NCI-H1436 treated with DMSO at 0.1 percent for 48 hours (cell line): Measurements from ENCODE around the gene TRIM23.
A peak's percentile ranks its signal among the peaks of the same experiment; 100 is the strongest.

Source experiments
- DNase-seq: peaks from one replicate; lab custom pipeline; 2025; lab: John Stamatoyannopoulos, UW

The TRIM23 gene

DNA sequence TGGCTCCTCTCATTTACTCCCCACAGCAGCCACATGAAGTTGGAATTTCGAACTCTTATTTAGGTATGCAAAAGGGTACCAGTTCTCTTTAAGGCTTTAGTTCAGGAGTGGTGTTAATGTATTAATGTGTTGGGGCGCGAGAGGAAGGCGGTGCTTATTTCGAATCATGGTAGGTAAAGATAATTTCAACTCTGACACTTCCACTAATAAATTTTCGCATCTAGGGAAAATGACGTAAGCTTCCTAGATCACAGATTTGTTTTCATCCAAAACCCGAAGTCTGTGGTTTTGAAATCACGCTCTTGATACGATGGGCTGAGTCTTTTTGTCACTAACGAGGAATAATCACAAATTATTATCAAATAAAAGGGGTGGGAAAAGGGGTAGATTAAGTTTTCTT is 60.4 kb downstream of the TRIM23 start:
- no peak for DNase-seq

DNA sequence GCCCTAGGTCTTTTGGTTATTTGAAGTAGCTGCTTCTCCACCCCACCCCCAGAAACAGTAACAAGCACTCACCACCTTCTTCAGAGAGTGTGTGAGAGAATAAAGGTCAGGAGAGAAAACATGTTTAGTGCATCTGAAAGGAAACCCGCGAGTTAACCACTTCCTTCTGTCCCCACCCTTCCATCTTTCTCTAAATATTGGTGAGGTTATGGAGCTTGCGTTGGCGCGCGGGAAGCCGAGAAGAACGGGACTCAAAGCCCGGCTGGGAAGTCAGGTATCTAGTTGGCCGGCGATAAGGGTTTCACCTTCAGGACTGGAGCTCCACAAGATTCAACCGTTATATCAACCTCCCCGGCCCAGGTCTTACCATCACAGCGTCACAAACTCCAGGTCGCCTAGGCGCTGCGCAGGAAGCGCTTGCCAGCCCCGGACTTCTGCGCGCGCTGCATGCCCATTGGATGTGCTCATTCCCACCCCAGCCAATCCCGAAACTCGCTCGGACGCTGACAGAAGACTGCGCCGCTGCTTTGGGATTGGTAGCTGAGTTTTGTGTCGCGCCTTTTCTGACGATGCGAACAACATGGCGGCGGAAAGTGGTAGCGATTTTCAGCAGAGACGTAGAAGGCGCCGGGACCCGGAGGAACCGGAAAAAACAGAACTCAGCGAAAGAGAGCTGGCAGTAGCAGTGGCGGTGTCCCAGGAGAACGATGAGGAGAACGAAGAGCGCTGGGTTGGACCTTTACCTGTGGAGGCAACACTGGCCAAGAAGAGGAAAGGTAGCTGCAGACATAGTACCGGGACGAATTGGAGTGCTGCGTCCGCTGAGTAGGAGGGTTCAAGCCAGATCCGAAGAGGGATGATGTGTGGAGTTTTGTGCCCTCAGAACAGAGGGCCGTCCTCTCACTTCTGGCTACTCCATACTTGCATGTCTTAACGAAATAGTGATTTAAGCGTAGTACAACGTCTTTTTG is 61.1 kb downstream of the TRIM23 start, which contains the start of the genes CENPK and PPWD1:
CENPK (minus strand) TSS at position 438 of the 971 bp plus-strand sequence. CDS start 8,261 bp downstream, outside the sequence.
PPWD1 (plus strand) TSS at position 566 of the 971 bp plus-strand sequence; CDS start at position 581, 15 bp downstream.
- DNase-seq: peak; percentile 88

DNA sequence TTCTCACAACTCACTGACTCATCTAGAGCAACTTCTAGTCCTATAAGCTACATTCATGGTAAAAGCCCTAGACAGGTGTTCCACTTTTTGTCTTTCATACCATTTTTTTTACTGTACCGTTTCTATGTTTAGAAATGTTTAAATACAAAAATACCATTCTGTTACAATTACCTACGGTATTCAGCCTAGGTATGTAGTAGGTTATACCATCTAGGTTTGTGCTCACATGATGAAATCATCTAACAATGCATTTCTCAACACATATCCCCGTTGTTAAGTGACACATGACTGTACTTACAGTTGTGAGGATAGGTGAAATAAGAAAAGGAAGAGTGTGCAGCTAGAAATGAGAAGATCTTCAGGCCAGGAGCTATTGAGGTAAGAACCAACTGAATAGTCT is 67.4 kb downstream of the TRIM23 start:
- DNase-seq: no peak

GRCh38 chr5:65556181-65556580 is 68.0 kb downstream of the TRIM23 start:
- no peak for DNase-seq

GRCh38 chr5:65555287-65555686 is 68.8 kb downstream of the TRIM23 start:
- DNase-seq: no peak

DNA sequence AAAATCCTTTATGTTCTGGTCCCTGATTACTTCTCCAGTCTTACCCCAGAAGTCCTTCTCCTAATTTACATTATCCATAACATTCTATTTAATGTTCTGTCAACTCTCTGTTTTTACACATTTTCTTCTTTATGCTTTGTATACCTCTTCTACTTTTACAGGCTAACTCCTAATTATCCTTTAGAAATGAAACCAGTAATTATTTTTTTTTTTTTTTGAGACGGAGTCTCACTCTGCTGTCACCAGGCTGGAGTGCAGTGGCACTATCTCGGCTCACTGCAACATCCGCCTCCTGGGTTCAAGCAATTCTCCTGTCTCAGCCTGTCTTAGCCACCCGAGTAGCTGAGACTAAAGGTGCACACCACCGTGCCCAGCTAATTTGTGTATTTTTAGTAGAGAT is 70.2 kb downstream of the TRIM23 start:
- no peak for DNase-seq

DNA sequence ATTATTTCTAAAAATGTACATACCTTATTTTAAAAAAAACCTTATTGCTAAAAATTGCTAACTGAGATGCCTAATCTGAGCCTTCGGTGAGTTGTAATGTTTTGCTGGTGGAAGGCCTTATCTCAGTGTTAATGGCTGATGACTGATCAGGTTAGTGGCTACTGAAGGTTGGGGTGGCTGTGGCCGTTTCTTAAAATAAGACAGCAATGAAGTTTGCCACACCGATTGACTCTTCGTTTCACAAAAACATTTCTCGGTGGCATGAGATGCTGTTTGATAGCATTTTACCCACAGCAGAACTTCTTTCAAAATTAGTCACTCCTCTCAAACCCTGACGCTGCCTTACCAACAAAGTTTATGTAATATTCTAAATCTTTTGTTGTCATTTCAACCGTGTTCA is 75.9 kb downstream of the TRIM23 start:
- no peak for DNase-seq

DNA sequence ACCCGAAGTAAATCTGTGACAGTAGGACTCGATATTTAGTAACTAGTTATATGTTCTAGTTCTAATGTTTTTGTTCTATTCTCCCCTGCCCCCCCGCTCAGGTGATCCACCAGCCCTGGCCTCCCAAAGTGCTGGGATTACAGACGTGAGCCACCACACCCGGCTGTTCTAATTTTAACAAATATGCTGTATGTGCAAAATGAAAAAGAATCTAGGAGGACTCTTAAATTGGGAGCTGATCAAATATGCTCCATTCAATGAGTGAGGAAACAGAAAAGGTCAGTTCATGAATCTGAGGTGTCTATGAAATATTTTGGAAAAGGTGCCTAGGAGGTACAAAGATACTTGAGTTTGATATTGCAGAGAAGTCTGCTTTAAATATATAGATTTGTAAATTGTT is 78.0 kb downstream of the TRIM23 start:
- DNase-seq: no peak

DNA sequence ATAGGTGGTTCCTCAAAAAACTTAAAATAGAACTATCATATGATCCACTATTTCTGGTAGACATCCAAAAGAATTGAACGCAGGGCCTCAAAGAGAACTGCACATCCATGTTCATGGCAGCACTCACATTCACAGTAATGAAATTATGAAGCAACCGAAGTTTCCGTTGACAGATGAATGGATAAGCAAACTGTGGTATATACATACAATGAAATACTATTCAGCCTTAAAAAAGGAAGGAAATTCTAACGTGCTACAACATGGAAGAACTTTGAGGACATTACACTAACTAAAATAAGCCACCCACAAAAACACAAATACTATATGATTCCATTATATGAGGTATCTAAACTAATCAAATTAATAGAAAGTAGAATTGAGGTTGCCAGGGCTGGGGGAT is 79.7 kb downstream of the TRIM23 start:
- DNase-seq: no peak

DNA sequence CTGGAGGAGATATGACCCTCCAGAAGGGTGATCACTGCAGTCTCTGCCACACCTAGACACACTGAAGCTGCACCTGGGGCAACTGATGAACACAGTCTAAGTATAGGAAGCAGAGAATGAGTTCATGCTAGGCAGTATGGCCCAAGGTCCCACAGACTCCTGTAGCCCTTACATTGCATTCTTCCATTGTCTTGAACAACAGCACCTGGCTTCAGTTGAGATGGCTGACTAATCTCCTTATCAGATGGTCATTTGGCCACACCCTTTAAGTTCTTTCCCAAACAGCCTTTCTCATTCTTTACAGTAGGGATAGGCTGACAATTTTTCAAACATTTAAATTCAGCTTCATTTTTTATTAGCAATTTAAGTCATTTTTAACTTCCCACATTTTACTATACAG is 84.3 kb downstream of the TRIM23 start:
- no peak for DNase-seq
